PC-9 (cell line): ENCODE data around the gene TF. TPM values are rescaled to one million over a fixed set of nuclear protein-coding genes. Genes with fewer than 3 reads are reported as not detected.

ENCODE experiments used
- BruUV-seq: library from RNA; stranded (reverse); fragments of 400-500 nt; replicated peaks from 2 replicates; lab custom pipeline; 2021; lab: Mats Ljungman, UMichigan
- CTCF ChIA-PET: fragments of 300-600 bp; sonication (Branson Sonifier 250); formaldehyde crosslinking; loops from one replicate; lab custom pipeline; 2022; ENCODE audit warnings: antibody characterized with exemption; lab: Charles Lee
- POLR2A ChIA-PET: fragments of 300-600 bp; sonication (Branson Sonifier 250); formaldehyde crosslinking; loops from one replicate; lab custom pipeline; 2022; ENCODE audit warnings: antibody characterized with exemption; ENCODE audit not compliant: unreplicated experiment; lab: Charles Lee
- DNase-seq, 2 experiments: peaks; one replicate each; pipeline versions ENCODE4 v3.0.0 to v3.0.0-alpha.2; 2015 to 2022; ENCODE audit warnings: mixed read lengths in 1 of 2
- H2AFZ ChIP-seq: fragments of 200-600 bp; sonication (generic); 2 replicates; pipeline ENCODE4 v1.8.1; 2017; ENCODE audit warnings: antibody characterized with exemption
- H3F3A ChIP-seq: fragments of 200-600 bp; sonication (generic); 2 replicates; pipeline ENCODE4 v1.8.1; 2017; ENCODE audit warnings: antibody characterized with exemption, mild to moderate bottlenecking, low read depth; ENCODE audit not compliant: insufficient read depth
- H3K27ac ChIP-seq: fragments of 200-600 bp; sonication (generic); 2 replicates; pipeline ENCODE4 v1.6.1; 2016; ENCODE audit warnings: mixed run types
- H3K27me3 ChIP-seq: fragments of 200-600 bp; sonication (generic); 2 replicates; pipeline ENCODE4 v1.6.1; 2016; ENCODE audit warnings: low read depth, mixed run types; ENCODE audit not compliant: insufficient read depth
- H3K36me3 ChIP-seq: fragments of 200-600 bp; sonication (generic); 2 replicates; pipeline ENCODE4 v1.6.1; 2016; ENCODE audit warnings: low read depth, mixed run types
- H3K4me1 ChIP-seq: fragments of 200-600 bp; sonication (generic); replicated peaks from 2 replicates; pipeline ENCODE4 v1.6.1; 2016; ENCODE audit warnings: mixed run types; ENCODE audit not compliant: insufficient read depth
- H3K4me2 ChIP-seq: fragments of 200-600 bp; sonication (generic); 2 replicates; pipeline ENCODE4 v1.6.1; 2017; ENCODE audit warnings: mixed run types
- H3K4me3 ChIP-seq: fragments of 200-600 bp; sonication (generic); 2 replicates; pipeline ENCODE4 v1.6.1; 2016; ENCODE audit warnings: mixed run types
- H3K79me2 ChIP-seq: fragments of 200-600 bp; sonication (generic); 2 replicates; pipeline ENCODE4 v1.6.1; 2017; ENCODE audit warnings: low read depth, mixed run types
- H3K9me2 ChIP-seq: fragments of 200-600 bp; sonication (generic); 2 replicates; pipeline ENCODE4 v1.8.1; 2017; ENCODE audit warnings: mild to moderate bottlenecking; ENCODE audit not compliant: insufficient read depth
- H3K9me3 ChIP-seq: fragments of 200-600 bp; sonication (generic); 2 replicates; pipeline ENCODE4 v1.8.1; 2016; ENCODE audit warnings: low read depth; ENCODE audit not compliant: insufficient read depth
- H4K20me1 ChIP-seq: fragments of 200-600 bp; sonication (generic); 2 replicates; pipeline ENCODE4 v1.8.1; 2017; ENCODE audit not compliant: insufficient read depth
- CTCF ChIP-seq: fragments of 200-600 bp; sonication (generic); conservative IDR thresholded peaks from 2 replicates; pipeline ENCODE4 v1.6.1; 2017; ENCODE audit warnings: mixed run types, antibody characterized with exemption, mild to moderate bottlenecking, moderate library complexity
- EZH2 ChIP-seq: fragments of 200-600 bp; sonication (generic); IDR thresholded peaks from 2 replicates; pipeline ENCODE4 v1.8.0; 2017; ENCODE audit warnings: antibody characterized with exemption, low read depth
- intact Hi-C: fragments of 100-400 bp; cut with micrococcal nuclease; formaldehyde crosslinking; loops from one replicate; pipeline ENCODE4 v1.10.0; 2022; ENCODE audit not compliant: unreplicated experiment
- total RNA-seq: library from RNA; stranded (reverse); gene quantifications from 2 replicates; pipeline ENCODE4 v1.2.3, GENCODE V29; 2021

TF gene
- total RNA-seq, 1 experiment from 2014 or later = 0.24 TPM

GRCh38 chr3:133824961-133825485, 78.8 kb downstream of the TF start:
- Histone ChIP-seq H3K79me2 (no peaks in the 10 kb centered on the region), H3K4me3 (no peak overlapping the region), H3F3A (no peaks in the 10 kb centered on the region), H3K9me2 (no peaks in the 10 kb centered on the region), H3K27me3 (no peaks in the 10 kb centered on the region), H3K4me1 (no peaks in the 10 kb centered on the region), H2AFZ (no peak overlapping the region), H3K9me3 (no peaks in the 10 kb centered on the region), H3K36me3 (peaks cover 12% of the 10 kb centered on the region), H4K20me1 (no peaks in the 10 kb centered on the region), H3K4me2 (no peak overlapping the region), H3K27ac (no peak overlapping the region)
- no TSS peak for BruUV-seq
- TF ChIP-seq CTCF (no peak), EZH2 (no peak)
- DNase-seq = no peak
- ChIA-PET CTCF (no interaction called here), POLR2A (no interaction called here)
- intact Hi-C loops = loop anchor here (5.0 kb wide), 1 partner anchor 662 kb away; the partner anchor contains the start of genes ANAPC13 and CEP63

- intact Hi-C loops = no loop called here
- Histone ChIP-seq H3K27me3 (peaks cover 5% of the 10 kb centered on the region; the same call in 1 of the 2 replicates), H3K9me2 (no peaks in the 10 kb centered on the region), H3K4me3 (no peak overlapping the region), H3K4me2 (no peak overlapping the region), H3K27ac (no peak overlapping the region), H2AFZ (no peak overlapping the region), H3K9me3 (no peaks in the 10 kb centered on the region), H4K20me1 (no peaks in the 10 kb centered on the region), H3K36me3 (peaks cover 8% of the 10 kb centered on the region), H3F3A (no peaks in the 10 kb centered on the region), H3K4me1 (no peaks in the 10 kb centered on the region), H3K79me2 (no peaks in the 10 kb centered on the region)
- ChIA-PET POLR2A (no interaction called here), CTCF (no interaction called here)
- DNase-seq = no peak
- TF ChIP-seq EZH2 (no peak), CTCF (no peak)
- BruUV-seq = no TSS peak
Measured at GRCh38 chr3:133825969-133826727, 80.0 kb downstream of the TF start.

GRCh38 chr3:133827136-133827535, 80.9 kb downstream of the TF start:
- CTCF ChIA-PET = interaction anchor here (0.7 kb wide), 1 partner anchor 171 kb away, joined by 12 read pairs; no protein-coding TSS in a partner anchor
- BruUV-seq = no TSS peak

More at GRCh38 chr3:133827136-133827535, 80.9 kb downstream of the TF start:
- Histone ChIP-seq H3K79me2 (no peaks in the 10 kb centered on the region), H3K9me3 (no peaks in the 10 kb centered on the region), H3K27ac (no peak overlapping the region), H2AFZ (no peak overlapping the region), H4K20me1 (no peaks in the 10 kb centered on the region), H3K9me2 (no peaks in the 10 kb centered on the region), H3K4me2 (no peak overlapping the region), H3K4me3 (no peak overlapping the region), H3K4me1 (no peaks in the 10 kb centered on the region), H3F3A (no peaks in the 10 kb centered on the region), H3K36me3 (no peaks in the 10 kb centered on the region; the same call in 1 of the 2 replicates), H3K27me3 (peaks cover 7% of the 10 kb centered on the region; the same call in 1 of the 2 replicates)
- DNase-seq = no peak
- intact Hi-C loops = no loop called here
- TF ChIP-seq CTCF (no peak), EZH2 (no peak)
- POLR2A ChIA-PET = no interaction called here
